Thyroid gland (tissue), 4 donors: ENCODE data around the gene SPARC. TPM values are rescaled to one million over a fixed set of nuclear protein-coding genes. Genes with fewer than 3 reads are reported as not detected.

Experiments used
- DNase-seq, 2 donors: peaks; one replicate each; pipeline ENCODE4 v3.0.0-alpha.2; 2019
- H3K27ac ChIP-seq, 3 donors: fragments of 200-600 bp; sonication (generic); 1 replicate in 2 of 3; 2 replicates in 1 of 3; pipeline ENCODE4 v1.5.1; 2016 to 2019; ENCODE audit warnings: mild to moderate bottlenecking in 1 of 3, moderate library complexity in 1 of 3
- H3K27me3 ChIP-seq: fragments of 200-600 bp; sonication (generic); one replicate; pipeline ENCODE4 v1.5.1; 2019
- H3K36me3 ChIP-seq, 2 donors: fragments of 200-600 bp; sonication (generic); one replicate each; pipeline ENCODE4 v1.5.1; 2016 to 2019
- H3K4me1 ChIP-seq, 2 donors: fragments of 200-600 bp; sonication (generic); one replicate each; pipeline ENCODE4 v1.5.1; 2017 to 2019
- H3K4me3 ChIP-seq, 3 donors: fragments of 200-600 bp; sonication (generic); replicated peaks in 1 of 3; 1 replicate in 2 of 3; 2 replicates in 1 of 3; pipeline ENCODE4 v1.5.1; 2016; ENCODE audit warnings: mild to moderate bottlenecking in 1 of 3
- H3K9me3 ChIP-seq: fragments of 200-600 bp; sonication (generic); one replicate; pipeline ENCODE4 v1.5.1; 2017
- CTCF ChIP-seq, 6 experiments: fragments of 200-600 bp in 3 of 6; fragments of 450-650 bp in 3 of 6; sonication (generic) in 3 of 6; IDR thresholded peaks; one replicate each; pipeline ENCODE4 v1.5.1; 2016 to 2019; ENCODE audit warnings: antibody characterized with exemption in 6 of 6, mild to moderate bottlenecking in 2 of 6, inconsistent platforms in 1 of 6, moderate library complexity in 1 of 6
- POLR2A ChIP-seq, 2 donors: fragments of 450-650 bp; IDR thresholded peaks; one replicate each; pipeline ENCODE4 v1.6.1; 2017; ENCODE audit warnings: antibody characterized with exemption in 2 of 2, mild to moderate bottlenecking in 2 of 2, moderate library complexity in 1 of 2
- WGBS, 2 donors: methylation state at CpG; one replicate each; pipeline ENCODE4 v1.1.5; 2017; 5-methylcytosine and 5-hydroxymethylcytosine counted together
- intact Hi-C: fragments of 100-400 bp; cut with DNase I; formaldehyde crosslinking; loops from one replicate; pipeline ENCODE4 v1.15.1; 2023
- small RNA-seq: library from RNA; depleted of rRNA; stranded (forward); fragments of <200 nt; gene quantifications from one replicate; pipeline ENCODE3, GENCODE V24; 2016
- total RNA-seq, 4 donors: library from RNA; depleted of rRNA; stranded (reverse); fragments of >200 nt; gene quantifications; one replicate each; pipeline ENCODE4 v1.2.3, GENCODE V29; 2016

Gene SPARC
- total RNA-seq, 4 donors from 2014 or later, result 302 to 327 (median 309) TPM

- no peak for DNase-seq
- WGBS, 2 donors, result 67 to 86% methylated on average over 7 of the region's 7 CpGs
- H3K9me3 ChIP-seq, result no peaks in the 10 kb centered on the region
- no peak overlapping the region for H3K4me3 ChIP-seq
- H3K36me3 ChIP-seq, result no peaks in the 10 kb centered on the region
- H3K4me1 ChIP-seq, result no peaks in the 10 kb centered on the region
- H3K27ac ChIP-seq, result no peak overlapping the region
- H3K27me3 ChIP-seq, result no peaks in the 10 kb centered on the region
- no peak for TF ChIP-seq CTCF (IDR thresholded peaks at IDR 0.05)
- TF ChIP-seq POLR2A (IDR thresholded peaks at IDR 0.05), result no peak
- intact Hi-C loops, result no loop called here
Measured at GRCh38 chr5:151614565-151614964, 72.2 kb downstream of the SPARC start.

- no peak for DNase-seq
- 52 to 58% methylated on average over 8 of the region's 8 CpGs for WGBS, 2 donors
- intact Hi-C loops, result no loop called here
- TF ChIP-seq POLR2A (IDR thresholded peaks at IDR 0.05) (no peak), CTCF (IDR thresholded peaks at IDR 0.05) (no peak)
- Histone ChIP-seq H3K36me3 (no peaks in the 10 kb centered on the region), H3K4me1 (no peaks in the 10 kb centered on the region), H3K4me3 (no peak overlapping the region), H3K9me3 (no peaks in the 10 kb centered on the region), H3K27me3 (no peaks in the 10 kb centered on the region), H3K27ac (no peak overlapping the region)
Measured at GRCh38 chr5:151612689-151613427, 73.9 kb downstream of the SPARC start.

- Histone ChIP-seq H3K36me3 (no peaks in the 10 kb centered on the region), H3K4me1 (no peaks in the 10 kb centered on the region), H3K9me3 (no peaks in the 10 kb centered on the region), H3K27me3 (no peaks in the 10 kb centered on the region), H3K27ac (no peak overlapping the region), H3K4me3 (no peak overlapping the region)
- no peak for DNase-seq
- WGBS, 2 donors, result 92 to 93% methylated on average over 8 of the region's 8 CpGs
- no peak for TF ChIP-seq POLR2A (IDR thresholded peaks at IDR 0.05)
- TF ChIP-seq CTCF (IDR thresholded peaks at IDR 0.05), result no peak
- intact Hi-C loops, result no loop called here
Measured at GRCh38 chr5:151611127-151611775, 75.5 kb downstream of the SPARC start.

Small RNA genes lying within 50 kb of the gene (small RNA-seq; reads per million reads assigned to genes)
- gene RN7SKP232, result not detected

Other genes with a start within 250 kb of the SPARC start
- 1 to 10 TPM; 4.5 to 7.5 (median 5.9) TPM for gene SLC36A1, start 239.3 kb downstream of the SPARC start, total RNA-seq
- gene FAT2, start 95.6 kb downstream of the SPARC start, total RNA-seq, result under 1 TPM in 3 of 4 donors, not detected in 1; 0.11 to 0.54 (median 0.13) TPM
- 100 to 1,000 TPM in 3 of 4 donors, 10 to 100 TPM in 1; 73.4 to 236 (median 157) TPM for gene ATOX1, start 71.7 kb upstream of the SPARC start, total RNA-seq
- gene G3BP1, start 85.0 kb upstream of the SPARC start, total RNA-seq, result 100 to 1,000 TPM in 3 of 4 donors, 10 to 100 TPM in 1; 95.9 to 177 (median 131) TPM
- gene GLRA1, start 237.9 kb upstream of the SPARC start, total RNA-seq, result not detected